Activated naive CD4-positive, alpha-beta T cell treated with anti-CD3 and anti-CD28 coated beads for 36 hours (primary cell): ENCODE results near the gene CHRNA10. TPM values are rescaled to one million over a fixed set of nuclear protein-coding genes. Genes with fewer than 3 reads are reported as not detected.

ENCODE experiments used
- CTCF ChIA-PET: fragments of 350-600 bp; sonication (Branson Sonifier 250); formaldehyde crosslinking; loops from one replicate; lab custom pipeline; 2021; ENCODE audit warnings: antibody characterized with exemption; lab: Charles Lee
- DNase-seq: peaks from one replicate; pipeline ENCODE4 v3.0.0-alpha.2; 2020
- H3K27ac Mint-ChIP-seq: one replicate; pipeline ENCODE4 v1.8.0; 2021; ENCODE audit warnings: mild to moderate bottlenecking, mixed read lengths
- H3K27me3 Mint-ChIP-seq: one replicate; pipeline ENCODE4 v1.8.0; 2021; ENCODE audit warnings: low read depth, mixed read lengths
- H3K36me3 Mint-ChIP-seq: one replicate; pipeline ENCODE4 v1.8.0; 2021; ENCODE audit warnings: low read depth, mixed read lengths
- H3K4me1 Mint-ChIP-seq: one replicate; pipeline ENCODE4 v1.8.0; 2021; ENCODE audit warnings: low read depth, mixed read lengths
- H3K4me3 Mint-ChIP-seq: one replicate; pipeline ENCODE4 v1.8.0; 2021; ENCODE audit warnings: mild to moderate bottlenecking, moderate library complexity, mixed read lengths
- H3K9me3 Mint-ChIP-seq: one replicate; pipeline ENCODE4 v1.8.0; 2021; ENCODE audit warnings: mixed read lengths
- intact Hi-C: fragments of 100-400 bp; cut with micrococcal nuclease; formaldehyde crosslinking; loops from one replicate; pipeline ENCODE4 v1.15.1; 2023
- total RNA-seq, 2 experiments: library from RNA; stranded (reverse); gene quantifications; one replicate each; pipeline ENCODE4 v1.2.3, GENCODE V29; 2021

The CHRNA10 gene
- under 1 TPM; 0.26 to 0.44 TPM for total RNA-seq

DNA sequence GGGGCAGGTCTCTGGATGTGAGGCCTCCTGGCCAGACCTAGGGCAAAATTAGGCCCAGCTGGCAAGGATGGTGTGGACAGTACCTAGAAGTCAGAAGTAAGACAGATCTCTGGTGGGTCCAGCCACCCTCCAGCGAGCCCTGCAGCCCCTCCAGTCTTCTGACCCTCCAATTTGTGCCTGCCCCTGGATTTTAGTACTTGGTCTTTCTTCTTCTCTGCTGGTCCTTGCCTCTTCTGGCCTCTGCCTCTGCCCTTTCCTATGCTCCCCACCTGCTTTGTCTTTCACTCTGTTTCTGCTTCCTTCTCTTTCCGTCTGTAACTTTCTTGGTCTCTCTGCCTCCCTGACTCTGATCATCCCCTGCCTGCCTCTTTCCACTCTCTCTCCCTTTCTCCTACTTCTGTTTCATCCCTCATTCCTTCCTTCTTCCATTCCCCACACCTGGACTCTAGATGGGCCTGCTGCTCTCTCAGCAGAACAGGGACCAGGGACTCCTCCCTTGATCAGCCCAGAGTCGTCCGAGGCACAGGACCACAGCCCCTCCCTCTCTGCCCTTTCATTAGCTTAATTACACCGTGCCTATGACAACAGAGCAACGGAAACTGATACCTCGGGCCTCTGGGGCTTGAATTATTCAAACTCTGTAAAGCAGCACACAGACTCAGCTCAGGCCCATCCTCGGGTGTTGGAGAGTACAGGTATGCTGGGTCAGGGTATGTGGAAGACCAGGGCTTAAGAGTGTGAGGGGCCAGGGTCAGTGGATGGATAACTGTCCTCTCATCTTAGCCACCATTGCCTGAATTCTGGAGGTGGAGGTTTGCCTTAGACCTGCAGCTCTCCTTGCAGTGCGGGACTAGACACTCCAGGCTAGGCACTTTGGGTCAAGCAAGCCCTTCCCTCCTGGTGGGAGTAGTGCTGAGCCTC lies at the start of gene CHRNA10:
Gene CHRNA10, minus strand, starts transcription at position 51 of the 921 bp plus-strand sequence. CDS start 72 bp downstream, outside the sequence.
- CTCF ChIA-PET = interaction anchor here (0.6 kb wide), 1 partner anchor 75 kb away, joined by 4 read pairs; no protein-coding TSS in a partner anchor
- H3K36me3 Mint-ChIP-seq = peaks cover 30% of the 10 kb centered on the region
- intact Hi-C loops = no loop called here
- no peaks in the 10 kb centered on the region for H3K27me3 Mint-ChIP-seq
- H3K4me3 Mint-ChIP-seq = no peak within 1 kb of the TSS
- peak within 1 kb of the TSS; percentile 7 for H3K27ac Mint-ChIP-seq
- H3K4me1 Mint-ChIP-seq = peaks cover 3% of the 10 kb centered on the region
- no peaks in the 10 kb centered on the region for H3K9me3 Mint-ChIP-seq
- DNase-seq = no peak

- Mint-ChIP-seq H3K9me3 (no peaks in the 10 kb centered on the region), H3K4me3 (no peak overlapping the region), H3K4me1 (peaks cover 3% of the 10 kb centered on the region), H3K27me3 (no peaks in the 10 kb centered on the region), H3K27ac (no peak overlapping the region), H3K36me3 (peaks cover 28% of the 10 kb centered on the region)
- CTCF ChIA-PET = no interaction called here
- no peak for DNase-seq
- intact Hi-C loops = no loop called here
These were observed 41.1 kb upstream of the CHRNA10 start for GRCh38 chr11:3712274-3712673.

- Mint-ChIP-seq H3K9me3 (no peaks in the 10 kb centered on the region), H3K4me1 (peaks cover 3% of the 10 kb centered on the region), H3K4me3 (no peak overlapping the region), H3K36me3 (peaks cover 29% of the 10 kb centered on the region), H3K27ac (peak overlapping the region; percentile 39), H3K27me3 (no peaks in the 10 kb centered on the region)
- intact Hi-C loops = no loop called here
- CTCF ChIA-PET = interaction anchor here (0.6 to 1.5 kb wide), 4 partner anchors 10 to 264 kb away, joined by 3 to 4 read pairs (median 3); partner anchors contain the start of gene PGAP2
- no peak for DNase-seq
These were observed 39.5 kb upstream of the CHRNA10 start for GRCh38 chr11:3710485-3711259.

GRCh38 chr11:3709977-3710376 lies 38.8 kb upstream of the CHRNA10 start:
- H3K36me3 Mint-ChIP-seq = peaks cover 29% of the 10 kb centered on the region
- CTCF ChIA-PET = interaction anchor here (0.6 kb wide), 2 partner anchors 17 to 265 kb away, joined by 3 to 4 read pairs; no protein-coding TSS in a partner anchor
- H3K4me3 Mint-ChIP-seq = no peak overlapping the region
- H3K9me3 Mint-ChIP-seq = no peaks in the 10 kb centered on the region
- DNase-seq = no peak
- intact Hi-C loops = loop anchor here (10.0 kb wide), 1 partner anchor 45 kb away; no protein-coding TSS in a partner anchor
- peaks cover 3% of the 10 kb centered on the region for H3K4me1 Mint-ChIP-seq
- no peaks in the 10 kb centered on the region for H3K27me3 Mint-ChIP-seq
- H3K27ac Mint-ChIP-seq = no peak overlapping the region

GRCh38 chr11:3707176-3707575 lies 36.0 kb upstream of the CHRNA10 start:
- peaks cover 31% of the 10 kb centered on the region for H3K36me3 Mint-ChIP-seq
- no peak overlapping the region for H3K27ac Mint-ChIP-seq
- H3K9me3 Mint-ChIP-seq = no peaks in the 10 kb centered on the region

DNA sequence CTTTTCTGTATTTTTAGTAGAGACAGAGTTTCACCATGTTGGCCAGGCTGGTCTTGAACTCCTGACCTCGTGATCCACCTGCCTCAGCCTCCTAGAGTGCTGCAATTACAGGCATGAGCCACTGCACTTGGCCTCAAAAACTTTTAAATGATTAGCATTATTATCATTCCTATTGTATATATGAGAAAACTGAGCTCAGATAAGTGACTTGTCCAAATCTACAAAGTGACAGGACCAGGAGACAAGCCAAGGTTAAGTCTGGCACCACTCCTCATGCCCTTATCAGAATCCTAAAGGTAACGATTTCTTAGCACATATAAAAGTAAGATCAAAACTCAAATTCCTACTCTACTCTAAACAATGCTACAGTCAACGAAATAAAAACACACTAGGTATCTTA lies 32.2 kb upstream of the CHRNA10 start:
- Mint-ChIP-seq H3K9me3 (no peaks in the 10 kb centered on the region), H3K36me3 (peaks cover 44% of the 10 kb centered on the region), H3K27ac (no peak overlapping the region), H3K4me3 (no peak overlapping the region), H3K4me1 (no peaks in the 10 kb centered on the region), H3K27me3 (no peaks in the 10 kb centered on the region)
- no peak for DNase-seq
- CTCF ChIA-PET = no interaction called here
- intact Hi-C loops = loop anchor here (10.0 kb wide), 1 partner anchor 51 kb away; no protein-coding TSS in a partner anchor

More at GRCh38 chr11:3707176-3707575, 36.0 kb upstream of the CHRNA10 start:
- CTCF ChIA-PET = interaction anchor here (0.6 kb wide), 1 partner anchor 40 kb away, joined by 3 read pairs; no protein-coding TSS in a partner anchor
- intact Hi-C loops = loop anchor here (10.0 kb wide), 1 partner anchor 48 kb away; no protein-coding TSS in a partner anchor
- DNase-seq = no peak
- H3K4me1 Mint-ChIP-seq = peaks cover 3% of the 10 kb centered on the region
- H3K4me3 Mint-ChIP-seq = no peak overlapping the region
- no peaks in the 10 kb centered on the region for H3K27me3 Mint-ChIP-seq

DNA sequence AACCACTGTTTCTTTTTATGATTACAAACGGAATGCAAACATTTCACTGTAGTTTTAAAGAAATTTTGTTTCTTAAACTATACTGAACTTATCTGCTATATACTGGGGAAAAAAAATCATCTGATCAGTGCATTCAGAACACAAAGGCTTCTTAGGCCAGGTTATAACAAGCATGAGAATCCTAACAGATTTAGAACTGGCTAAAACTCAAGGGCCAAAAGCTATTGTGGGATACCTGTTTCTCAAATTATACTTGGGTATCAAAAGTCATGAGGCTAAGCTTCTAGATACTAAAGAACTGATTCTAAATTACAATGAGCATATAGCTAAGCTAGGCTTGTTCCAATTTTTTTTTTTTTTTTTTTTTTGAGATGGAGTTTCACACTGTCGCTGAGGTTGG lies 29.7 kb upstream of the CHRNA10 start:
- Mint-ChIP-seq H3K4me1 (no peaks in the 10 kb centered on the region), H3K27ac (no peak overlapping the region)

DNA sequence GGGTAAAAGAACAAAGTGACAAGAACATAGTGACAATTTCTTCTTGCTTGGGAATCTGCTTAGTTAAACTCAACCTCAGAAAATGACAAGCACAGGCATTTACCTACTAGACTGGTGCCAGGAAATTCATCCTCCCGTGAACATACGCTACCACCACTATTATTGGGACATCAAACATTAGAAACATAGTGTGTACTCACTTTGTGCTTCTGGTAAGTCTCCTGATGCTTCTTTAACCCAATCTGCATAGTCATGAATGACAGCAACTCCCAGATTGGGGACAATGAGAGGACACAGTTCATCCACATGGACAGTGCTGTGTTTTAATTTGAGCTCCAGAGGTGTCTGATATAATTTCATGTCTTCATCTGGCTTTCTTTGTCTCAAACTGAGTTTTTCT lies 29.2 kb upstream of the CHRNA10 start:
- Mint-ChIP-seq H3K27ac (peak overlapping the region; percentile 51), H3K4me1 (no peaks in the 10 kb centered on the region), H3K4me3 (no peak overlapping the region), H3K9me3 (no peaks in the 10 kb centered on the region), H3K36me3 (peaks cover 48% of the 10 kb centered on the region), H3K27me3 (no peaks in the 10 kb centered on the region)
- intact Hi-C loops = loop anchor here (10.0 kb wide), 1 partner anchor 54 kb away; no protein-coding TSS in a partner anchor
- no peak for DNase-seq
- CTCF ChIA-PET = interaction anchor here (0.6 to 1.2 kb wide), 4 partner anchors 11 to 153 kb away, joined by 3 to 4 read pairs (median 3); no protein-coding TSS in a partner anchor

More for the DNA sequence above, 29.7 kb upstream of the CHRNA10 start:
- Mint-ChIP-seq H3K4me3 (no peak overlapping the region), H3K9me3 (no peaks in the 10 kb centered on the region), H3K36me3 (peaks cover 45% of the 10 kb centered on the region), H3K27me3 (no peaks in the 10 kb centered on the region)
- intact Hi-C loops = loop anchor here (10.0 kb wide), 1 partner anchor 54 kb away; no protein-coding TSS in a partner anchor
- CTCF ChIA-PET = interaction anchor here (0.5 to 1.2 kb wide), 5 partner anchors 10 to 152 kb away, joined by 3 to 4 read pairs (median 3); no protein-coding TSS in a partner anchor
- DNase-seq = no peak

GRCh38 chr11:3686751-3687150 lies 15.6 kb upstream of the CHRNA10 start:
- no peak for DNase-seq
- intact Hi-C loops = no loop called here
- no peaks in the 10 kb centered on the region for H3K9me3 Mint-ChIP-seq
- H3K36me3 Mint-ChIP-seq = peaks cover 37% of the 10 kb centered on the region
- no peaks in the 10 kb centered on the region for H3K27me3 Mint-ChIP-seq
- no peak overlapping the region for H3K27ac Mint-ChIP-seq
- H3K4me3 Mint-ChIP-seq = no peak overlapping the region
- CTCF ChIA-PET = no interaction called here
- peaks cover 12% of the 10 kb centered on the region for H3K4me1 Mint-ChIP-seq

- DNase-seq = no peak
- Mint-ChIP-seq H3K4me1 (peaks cover 12% of the 10 kb centered on the region), H3K36me3 (peaks cover 37% of the 10 kb centered on the region), H3K27ac (no peak overlapping the region), H3K9me3 (no peaks in the 10 kb centered on the region), H3K4me3 (no peak overlapping the region), H3K27me3 (no peaks in the 10 kb centered on the region)
- CTCF ChIA-PET = no interaction called here
- intact Hi-C loops = no loop called here
These were observed 14.7 kb upstream of the CHRNA10 start for GRCh38 chr11:3685923-3686322.

GRCh38 chr11:3684819-3685172 lies 13.6 kb upstream of the CHRNA10 start:
- no peak overlapping the region for H3K27ac Mint-ChIP-seq
- H3K4me3 Mint-ChIP-seq = no peak overlapping the region
- H3K27me3 Mint-ChIP-seq = no peaks in the 10 kb centered on the region
- H3K36me3 Mint-ChIP-seq = peaks cover 40% of the 10 kb centered on the region
- CTCF ChIA-PET = interaction anchor here (0.5 to 0.6 kb wide), 2 partner anchors 388 to 409 kb away, joined by 3 to 4 read pairs; no protein-coding TSS in a partner anchor
- intact Hi-C loops = loop anchor here (5.0 kb wide), 1 partner anchor 123 kb away; the partner anchor contains the start of gene PGAP2
- H3K4me1 Mint-ChIP-seq = peaks cover 12% of the 10 kb centered on the region
- no peaks in the 10 kb centered on the region for H3K9me3 Mint-ChIP-seq
- DNase-seq = no peak
